NCI-H2029 treated with DMSO at 0.1 percent for 48 hours (cell line): ENCODE measurements around the gene ZMIZ1.
A peak's percentile ranks its signal among the peaks of the same experiment; 100 is the strongest.

Experiments
- DNase-seq: peaks from one replicate; lab custom pipeline; 2025; lab: John Stamatoyannopoulos, UW

Gene ZMIZ1

GRCh38 chr10:79234391-79235315 lies 165.9 kb downstream of the ZMIZ1 start:
- no peak for DNase-seq

GRCh38 chr10:79235765-79236432 lies 167.1 kb downstream of the ZMIZ1 start:
- DNase-seq = no peak

DNA sequence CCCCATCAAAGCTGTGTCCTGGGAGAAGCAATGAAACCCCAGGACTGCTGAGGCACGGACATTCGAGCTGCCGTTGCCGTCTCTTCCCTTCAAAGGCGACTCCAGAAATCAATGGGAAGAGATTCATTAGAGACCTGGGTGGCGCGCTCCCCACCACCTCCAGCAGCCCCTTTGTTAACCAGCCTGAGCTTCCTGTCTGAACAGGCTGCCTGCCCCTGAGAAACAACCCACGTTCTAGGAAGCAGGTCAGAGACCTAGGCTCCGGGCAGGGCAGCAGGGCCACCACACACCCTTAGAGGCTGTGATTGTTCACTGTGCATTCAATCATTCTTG lies 167.6 kb downstream of the ZMIZ1 start:
- no peak for DNase-seq

- DNase-seq = no peak
Measured at GRCh38 chr10:79237454-79238157, 168.8 kb downstream of the ZMIZ1 start.

DNA sequence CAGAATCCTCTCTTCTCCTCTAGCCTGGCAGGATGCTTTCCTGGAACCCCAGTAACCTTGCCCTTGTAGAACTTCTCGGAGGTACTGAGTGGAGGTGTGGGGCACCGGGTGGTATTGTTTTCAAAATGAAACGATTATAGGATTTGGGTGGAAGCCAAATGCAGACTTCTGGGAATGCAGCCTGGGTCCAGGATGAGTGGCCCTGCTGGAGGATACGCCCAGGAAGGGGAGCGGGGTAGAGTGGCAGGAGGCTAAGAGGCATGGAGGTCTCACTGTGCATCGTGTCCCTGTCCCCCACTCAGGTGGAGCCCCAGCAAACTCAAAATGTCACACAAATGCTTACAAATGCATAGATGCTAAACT lies 169.4 kb downstream of the ZMIZ1 start:
- DNase-seq = no peak

GRCh38 chr10:79238606-79239005 lies 169.8 kb downstream of the ZMIZ1 start:
- DNase-seq = no peak

GRCh38 chr10:79239275-79239779 lies 170.6 kb downstream of the ZMIZ1 start:
- no peak for DNase-seq

DNA sequence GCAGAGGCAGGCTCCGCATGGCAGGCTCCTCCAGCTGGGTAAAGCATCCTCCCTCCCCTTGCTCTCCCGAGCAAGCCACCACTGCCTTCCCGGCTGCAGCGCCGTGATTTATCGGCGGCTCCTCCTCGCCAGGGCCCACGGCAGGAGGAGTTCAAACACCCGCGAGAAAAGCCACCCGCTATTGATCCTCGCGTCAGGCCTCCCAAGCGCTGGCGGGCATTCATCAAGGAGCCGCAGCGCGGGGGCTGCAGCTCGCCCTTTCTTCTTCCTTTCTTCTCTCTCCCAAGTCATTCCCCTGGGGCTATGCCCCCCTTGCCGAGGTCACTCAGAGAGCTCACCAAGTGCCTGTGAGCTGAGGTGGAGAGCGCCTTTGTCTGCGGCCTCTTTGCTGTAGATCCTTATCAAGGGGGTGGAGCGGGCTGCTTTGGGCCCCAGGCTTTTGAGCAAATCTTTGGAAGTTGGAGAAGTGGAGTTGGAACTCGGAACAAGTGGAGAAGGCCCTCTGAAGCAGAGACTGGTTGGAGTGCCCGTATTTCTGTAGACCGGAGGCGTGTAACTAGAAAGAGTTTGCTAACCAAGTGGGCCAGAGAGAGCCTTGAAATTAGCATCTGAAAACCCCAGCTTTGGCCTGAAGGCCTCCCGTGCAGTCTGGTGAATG lies 171.3 kb downstream of the ZMIZ1 start:
- DNase-seq = no peak

DNA sequence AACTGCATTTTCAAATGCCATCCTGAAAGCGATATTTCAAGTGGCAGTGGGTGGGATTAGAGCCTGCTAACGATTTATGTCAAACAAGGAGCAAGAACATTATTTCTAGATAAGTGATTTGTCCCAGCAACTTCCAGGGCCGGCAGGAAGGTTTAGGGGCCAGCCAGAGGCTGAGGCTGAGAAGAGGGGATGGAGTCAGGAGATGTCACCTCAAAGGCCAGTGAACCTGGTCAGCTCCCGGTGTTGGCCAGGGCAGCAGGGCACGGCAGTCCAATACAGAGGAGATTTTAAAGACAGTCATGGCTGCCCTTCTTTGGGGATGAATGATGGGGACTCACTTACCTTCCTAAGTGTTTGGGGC lies 172.8 kb downstream of the ZMIZ1 start:
- DNase-seq = no peak

DNA sequence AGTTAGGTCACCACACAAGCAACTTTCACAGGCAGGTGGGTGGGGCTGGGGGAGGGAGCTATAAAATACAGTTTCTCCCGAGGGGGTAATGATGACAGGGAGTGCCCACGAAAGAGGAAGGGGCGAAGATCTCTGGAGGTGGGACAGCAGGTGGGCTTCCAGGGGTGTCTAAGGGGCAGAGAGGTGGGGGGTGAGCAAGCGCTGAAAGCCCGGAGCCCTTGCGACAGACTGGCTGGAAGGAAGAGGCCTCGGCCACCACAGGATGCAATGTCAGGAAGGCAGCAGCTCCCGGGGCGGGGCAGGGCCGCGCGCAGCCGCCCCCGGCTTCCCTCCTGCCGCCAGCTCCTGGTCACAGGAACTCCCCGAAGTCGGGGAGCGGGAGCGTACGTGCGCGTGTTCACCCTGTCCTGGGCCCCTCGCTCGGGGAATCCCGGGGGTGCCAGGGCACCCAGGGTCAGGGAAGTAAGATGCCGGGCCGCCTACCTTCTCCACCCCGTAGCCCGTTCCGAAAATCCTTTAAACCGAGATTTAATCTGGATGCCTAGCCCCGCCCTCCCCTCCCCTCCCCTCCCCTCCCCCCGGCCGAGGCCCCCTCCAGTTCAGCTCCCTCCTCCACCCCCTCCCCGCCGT lies 173.3 kb downstream of the ZMIZ1 start:
- DNase-seq = no peak

DNA sequence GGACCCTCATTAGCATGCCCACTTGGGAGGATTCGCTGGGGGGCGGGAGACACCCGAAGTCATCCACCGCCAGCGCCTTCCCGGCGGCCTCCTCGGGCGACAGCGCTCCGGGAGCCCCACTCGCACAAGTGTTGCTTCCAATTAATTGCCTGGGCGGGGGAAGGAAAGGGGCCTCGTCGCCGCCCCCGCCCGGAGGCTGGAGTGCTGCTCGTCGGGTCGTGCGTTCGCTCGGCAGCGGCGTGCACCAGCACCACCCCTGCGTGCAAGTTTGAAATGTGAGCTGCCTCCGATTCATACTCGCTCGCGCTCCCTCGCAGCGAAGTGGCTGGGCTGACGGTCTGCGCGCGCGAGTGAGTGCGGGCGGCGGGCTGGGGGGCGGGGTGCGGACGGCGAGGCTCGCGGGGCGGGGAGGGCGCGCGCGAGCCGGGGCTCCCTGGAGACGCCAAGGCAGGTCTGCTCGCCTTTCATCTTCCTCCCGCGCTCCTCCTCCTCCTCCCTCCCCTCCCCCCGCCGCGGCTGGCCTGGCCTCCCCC lies 173.9 kb downstream of the ZMIZ1 start:
- peak; percentile 10 for DNase-seq

DNA sequence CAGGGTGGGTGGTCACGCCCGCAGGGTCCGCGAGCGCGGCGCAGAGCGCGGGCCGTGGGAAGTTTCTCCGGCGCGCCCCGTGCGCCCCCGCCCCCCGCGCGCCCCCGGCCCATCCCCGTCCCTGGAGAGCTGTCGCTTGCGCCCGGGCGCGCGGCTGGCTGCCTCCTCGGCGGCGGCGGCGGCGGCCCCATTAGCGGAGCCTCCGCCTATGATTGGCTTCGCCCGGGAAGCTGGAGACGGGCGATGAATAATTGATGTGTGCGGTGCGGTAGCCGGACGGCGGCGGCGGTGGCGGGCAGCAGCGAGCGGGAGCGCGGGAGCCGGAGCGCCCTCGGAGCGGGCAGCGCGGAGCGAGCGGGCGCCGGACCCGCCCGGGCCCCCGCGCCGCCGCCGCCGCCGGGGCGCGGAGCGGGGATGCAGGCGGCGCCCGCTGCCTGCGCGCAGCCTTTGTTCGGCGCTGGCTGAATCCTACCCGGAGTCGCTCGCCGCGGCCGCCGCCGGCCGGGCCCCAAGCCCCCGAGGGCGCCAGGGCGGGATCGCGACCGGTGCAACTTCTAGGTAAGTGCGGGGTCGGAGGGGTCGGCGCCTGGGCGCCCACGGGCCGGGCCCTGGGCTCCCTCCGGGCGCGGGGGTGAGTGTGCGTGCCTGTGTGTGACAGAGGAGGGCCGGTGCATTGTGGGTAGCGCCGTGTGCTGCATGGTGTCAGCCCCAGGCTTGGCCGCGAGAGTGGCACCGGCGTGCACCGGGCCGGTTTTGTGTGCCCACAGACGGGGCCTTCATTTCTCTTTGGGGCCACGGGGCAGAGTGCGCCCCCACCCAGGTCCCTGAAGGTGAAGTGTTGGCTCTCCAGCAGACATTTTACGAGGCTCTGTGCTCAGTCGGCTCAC lies 174.7 kb downstream of the ZMIZ1 start:
- no peak for DNase-seq

- no peak for DNase-seq
Measured at GRCh38 chr10:79244068-79244442, 175.3 kb downstream of the ZMIZ1 start.

- DNase-seq = no peak
Measured at GRCh38 chr10:79244841-79245504, 176.2 kb downstream of the ZMIZ1 start.

- no peak for DNase-seq
Measured at GRCh38 chr10:79245539-79246208, 176.9 kb downstream of the ZMIZ1 start.

DNA sequence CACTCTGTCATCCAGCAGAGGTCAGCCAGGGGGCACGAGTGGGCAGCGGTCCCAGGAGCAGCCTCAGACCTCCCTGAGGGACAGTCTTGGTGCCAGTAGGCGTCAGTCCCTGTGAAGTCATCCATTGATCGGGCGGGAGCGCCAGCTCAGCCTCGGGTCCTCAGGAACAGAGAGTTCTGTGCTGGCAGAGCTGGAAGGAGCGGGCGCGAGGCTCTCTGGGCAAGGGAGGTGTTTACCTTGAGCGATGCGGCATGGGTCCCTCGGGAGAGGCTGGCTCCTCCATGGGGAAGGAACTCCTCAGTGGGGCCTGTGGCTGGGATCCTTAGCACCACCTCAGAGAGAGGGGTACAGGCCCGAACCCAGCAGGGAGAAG lies 177.4 kb downstream of the ZMIZ1 start:
- DNase-seq = no peak

DNA sequence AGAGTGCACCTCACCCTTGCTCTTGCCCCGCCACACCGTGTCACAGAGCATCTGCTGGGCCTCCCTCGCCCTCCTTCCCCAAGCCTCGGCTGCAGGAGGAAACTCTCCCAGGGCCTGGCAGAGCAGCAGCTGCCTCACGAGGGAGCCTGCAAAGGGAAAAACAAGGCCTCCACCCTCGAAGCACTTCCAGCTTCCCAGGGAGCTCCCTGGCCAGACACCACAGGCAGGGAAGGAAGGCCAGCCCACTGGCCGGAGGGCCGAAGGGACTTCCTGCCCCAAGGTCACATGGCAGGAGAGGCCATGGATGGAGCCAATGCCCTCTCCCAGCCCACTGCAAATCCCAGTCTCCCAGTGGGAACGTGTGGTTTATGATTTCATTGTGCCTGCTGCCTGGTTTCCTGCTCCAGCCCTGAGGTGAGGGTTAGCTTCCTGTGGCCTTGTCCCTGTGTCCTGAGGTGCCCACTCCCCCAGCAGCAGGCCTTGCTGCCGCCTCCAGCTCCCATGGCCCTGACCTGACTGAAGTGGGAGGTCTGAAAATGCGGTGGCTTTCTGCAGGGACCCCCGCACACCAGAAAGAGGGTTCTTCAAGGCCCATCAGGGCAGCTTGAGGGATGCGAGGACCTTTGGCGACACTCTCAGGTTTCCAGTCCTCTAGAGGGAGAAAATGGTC lies 178.0 kb downstream of the ZMIZ1 start:
- DNase-seq = no peak

- no peak for DNase-seq
Measured at GRCh38 chr10:79247373-79248137, 178.8 kb downstream of the ZMIZ1 start.
